ENCODE results near the gene KCNK16.
A peak's percentile ranks its signal among the peaks of the same experiment; 100 is the strongest.

KCNK16 gene

DNA sequence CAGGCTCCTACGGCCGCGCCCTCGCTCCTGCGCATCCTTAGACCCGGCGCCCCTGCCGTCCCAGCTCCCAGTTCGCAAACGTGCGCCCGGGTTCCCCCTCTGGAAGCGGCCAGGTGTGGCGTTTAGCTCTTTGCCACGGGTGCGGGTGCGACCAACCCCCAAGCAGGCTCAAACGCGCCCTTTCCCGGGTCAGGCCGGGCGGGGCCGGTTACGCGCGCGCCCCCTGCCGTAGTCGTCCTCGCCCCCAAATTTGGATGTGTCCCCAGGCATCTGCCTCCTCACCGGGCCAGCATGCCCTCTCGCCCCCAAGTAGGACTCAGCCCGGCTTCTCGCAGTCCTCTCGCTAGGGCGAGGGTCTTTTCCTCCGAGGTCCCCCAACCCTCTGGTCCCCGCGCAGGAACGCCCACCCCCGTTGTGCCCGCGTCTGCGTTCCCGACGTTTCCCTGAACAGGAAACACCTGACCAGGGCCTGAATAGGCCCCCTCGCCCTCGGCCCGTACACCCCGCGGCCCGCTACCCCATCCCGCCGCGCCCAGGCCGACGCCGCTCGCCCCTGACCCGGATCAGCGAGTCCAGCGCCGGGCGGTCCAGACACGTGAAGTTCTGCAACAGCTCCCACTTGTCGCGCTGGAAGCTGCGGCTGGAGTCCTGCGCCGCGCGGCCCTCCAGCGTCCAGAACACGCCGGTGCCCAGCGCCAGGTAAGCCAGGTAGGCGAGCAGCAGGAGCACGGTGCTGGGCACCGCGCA, 8.8 kb downstream of the KCNK16 start:
- TF ChIP-seq, protein P1, sequence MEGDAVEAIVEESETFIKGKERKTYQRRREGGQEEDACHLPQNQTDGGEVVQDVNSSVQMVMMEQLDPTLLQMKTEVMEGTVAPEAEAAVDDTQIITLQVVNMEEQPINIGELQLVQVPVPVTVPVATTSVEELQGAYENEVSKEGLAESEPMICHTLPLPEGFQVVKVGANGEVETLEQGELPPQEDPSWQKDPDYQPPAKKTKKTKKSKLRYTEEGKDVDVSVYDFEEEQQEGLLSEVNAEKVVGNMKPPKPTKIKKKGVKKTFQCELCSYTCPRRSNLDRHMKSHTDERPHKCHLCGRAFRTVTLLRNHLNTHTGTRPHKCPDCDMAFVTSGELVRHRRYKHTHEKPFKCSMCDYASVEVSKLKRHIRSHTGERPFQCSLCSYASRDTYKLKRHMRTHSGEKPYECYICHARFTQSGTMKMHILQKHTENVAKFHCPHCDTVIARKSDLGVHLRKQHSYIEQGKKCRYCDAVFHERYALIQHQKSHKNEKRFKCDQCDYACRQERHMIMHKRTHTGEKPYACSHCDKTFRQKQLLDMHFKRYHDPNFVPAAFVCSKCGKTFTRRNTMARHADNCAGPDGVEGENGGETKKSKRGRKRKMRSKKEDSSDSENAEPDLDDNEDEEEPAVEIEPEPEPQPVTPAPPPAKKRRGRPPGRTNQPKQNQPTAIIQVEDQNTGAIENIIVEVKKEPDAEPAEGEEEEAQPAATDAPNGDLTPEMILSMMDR (IDR thresholded peaks at IDR 0.05): no peak

GRCh38 chr6:39312912-39313525, 9.5 kb downstream of the KCNK16 start:
- TF ChIP-seq, protein P1 (IDR thresholded peaks at IDR 0.05): no peak

- TF ChIP-seq, protein P1 (IDR thresholded peaks at IDR 0.05): no peak
Observed at GRCh38 chr6:39310542-39310941, 12.0 kb downstream of the KCNK16 start.

GRCh38 chr6:39309942-39310531, 12.5 kb downstream of the KCNK16 start:
- TF ChIP-seq, protein P1 (IDR thresholded peaks at IDR 0.05): peak; percentile 80

- TF ChIP-seq, protein P1 (IDR thresholded peaks at IDR 0.05): no peak
Observed at GRCh38 chr6:39307462-39307861, 15.0 kb downstream of the KCNK16 start.

- TF ChIP-seq, protein P1 (IDR thresholded peaks at IDR 0.05): no peak
Observed at GRCh38 chr6:39304951-39305350, 17.6 kb downstream of the KCNK16 start.

DNA sequence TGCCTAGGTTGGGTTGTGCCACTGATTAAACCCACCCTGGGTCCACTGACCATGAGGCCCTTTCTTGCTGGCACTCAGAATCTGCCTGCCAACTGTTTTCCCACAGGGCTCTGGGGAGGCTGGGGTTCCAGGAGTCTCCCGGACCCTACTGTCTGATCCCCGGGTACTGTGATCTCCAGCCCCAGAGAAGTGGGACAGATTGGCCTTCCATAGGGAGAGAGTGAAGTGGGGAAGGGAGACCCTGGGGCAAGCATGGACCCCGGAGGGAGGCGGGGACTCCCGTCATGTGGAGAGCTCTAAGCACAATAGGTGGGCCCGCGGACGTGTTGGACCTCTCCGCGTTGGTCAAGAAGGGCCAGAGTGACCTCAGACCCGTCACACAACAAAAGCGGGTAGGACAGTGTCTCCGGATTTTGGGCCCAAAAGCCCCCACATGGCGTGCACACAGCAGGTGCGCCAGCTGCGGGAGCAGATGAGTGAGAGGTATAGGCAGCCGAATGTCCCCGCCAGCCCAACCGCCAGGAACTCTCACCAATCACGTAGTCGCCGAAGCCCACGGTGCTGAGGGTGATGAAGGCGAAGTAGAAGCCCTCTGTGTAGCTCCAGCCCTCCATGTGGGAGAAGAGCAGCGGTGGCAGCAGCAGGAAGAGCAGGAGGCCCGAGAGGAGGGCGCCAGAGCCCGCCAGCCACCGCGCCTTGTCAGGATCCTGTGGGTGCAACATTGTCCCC, 18.9 kb downstream of the KCNK16 start:
- TF ChIP-seq, protein P1 (IDR thresholded peaks at IDR 0.05): peak; percentile 31; the same call in 1 of the 2 replicates
